D721Med (cell line): Measurements from ENCODE around the gene GALNT4.

Experiments used
- DNase-seq: peaks from one replicate; pipeline ENCODE4 v3.0.0; 2011; ENCODE audit warnings: low spot score; ENCODE audit not compliant: insufficient read length
- FAIRE-seq: peaks from 2 replicates; lab custom pipeline; 2011; peaks lifted over from hg19 to GRCh38; lab: Jason Lieb, UNC
- CTCF ChIP-seq: IDR thresholded peaks from 2 replicates; pipeline ENCODE4 v1.5.1; 2012; ENCODE audit warnings: mild to moderate bottlenecking, control low read depth; ENCODE audit not compliant: insufficient read depth; ENCODE audit errors: missing control alignments

Gene GALNT4

GRCh38 chr12:89565002-89565401 is 40.4 kb upstream of the GALNT4 start:
- TF ChIP-seq CTCF: no peak
- no peak for DNase-seq
- FAIRE-seq: no peak

GRCh38 chr12:89559753-89560152 is 35.2 kb upstream of the GALNT4 start:
- FAIRE-seq (no peak), DNase-seq (no peak)
- no peak for TF ChIP-seq CTCF

GRCh38 chr12:89556976-89557375 is 32.4 kb upstream of the GALNT4 start:
- FAIRE-seq: no peak
- no peak for TF ChIP-seq CTCF
- DNase-seq: no peak

- no peak for TF ChIP-seq CTCF
- DNase-seq (no peak), FAIRE-seq (no peak)
These were observed 27.8 kb upstream of the GALNT4 start for GRCh38 chr12:89552376-89552775.

GRCh38 chr12:89551747-89552146 is 27.2 kb upstream of the GALNT4 start:
- no peak for TF ChIP-seq CTCF
- no peak for FAIRE-seq
- DNase-seq: no peak

- TF ChIP-seq CTCF: no peak
- no peak for FAIRE-seq
- DNase-seq: no peak
These were observed 22.5 kb upstream of the GALNT4 start for GRCh38 chr12:89547101-89547500.

- no peak for DNase-seq
- TF ChIP-seq CTCF: no peak
- no peak for FAIRE-seq
These were observed 21.6 kb upstream of the GALNT4 start for GRCh38 chr12:89546151-89546550.
